K562 (cell line): ENCODE measurements around the gene GAB2. TPM values are rescaled to one million over a fixed set of nuclear protein-coding genes. Genes with fewer than 3 reads are reported as not detected.

ENCODE experiments used
- CCAR2 ChIP-seq: fragments of 200-400 bp; formaldehyde crosslinking; IDR thresholded peaks from 2 replicates; pipeline ENCODE4 v1.6.1; 2017; ENCODE audit warnings: mild to moderate bottlenecking, low read depth, low read length
- CCNT2 ChIP-seq: IDR thresholded peaks from 2 replicates; pipeline ENCODE4 v1.6.1; 2011; ENCODE audit warnings: borderline replicate concordance, low read depth, mild to moderate bottlenecking, moderate library complexity, mixed read lengths, low read length; ENCODE audit not compliant: insufficient read length; ENCODE audit errors: extremely low read depth
- CREB1 ChIP-seq, 2 experiments: sonication (generic) in 1 of 2; formaldehyde crosslinking in 1 of 2; IDR thresholded peaks; 2 replicates each; pipeline versions ENCODE4 v1.6.1 to v1.8.0; 2012 to 2022; ENCODE audit warnings: inconsistent platforms in 1 of 2, mild to moderate bottlenecking in 1 of 2, missing genetic modification reagents in 1 of 2, moderate library complexity in 1 of 2
- CSDE1 ChIP-seq, 2 experiments: fragments of 450-650 bp; IDR thresholded peaks; 2 replicates each; pipeline ENCODE4 v1.6.1; 2016; ENCODE audit warnings: mild to moderate bottlenecking in 1 of 2
- GABPB2 ChIP-seq: fragments of 250-450 bp; sonication (Bioruptor Pico); conservative IDR thresholded peaks from 2 replicates; pipeline ENCODE4 v1.5.1; 2021; ENCODE audit warnings: mild to moderate bottlenecking
- GATA2 ChIP-seq: sonication (generic); formaldehyde crosslinking; IDR thresholded peaks from 2 replicates; pipeline ENCODE4 v1.4.0; 2020; ENCODE audit warnings: mild to moderate bottlenecking, missing genetic modification reagents
- HDAC2 ChIP-seq: fragments of 450-650 bp; IDR thresholded peaks from 2 replicates; pipeline ENCODE4 v1.6.1; 2016; ENCODE audit warnings: mild to moderate bottlenecking
- LARP7 ChIP-seq: fragments of 450-650 bp; IDR thresholded peaks from 2 replicates; pipeline ENCODE4 v1.6.1; 2016
- MTA2 ChIP-seq: fragments of 450-650 bp; IDR thresholded peaks from 2 replicates; pipeline ENCODE4 v1.6.1; 2016; ENCODE audit warnings: low read depth
- PHTF2 ChIP-seq: fragments of 250-450 bp; sonication (Bioruptor Pico); IDR thresholded peaks from 2 replicates; pipeline ENCODE4 v1.5.0; 2021; ENCODE audit warnings: mild to moderate bottlenecking
- PURB ChIP-seq: sonication (generic); formaldehyde crosslinking; IDR thresholded peaks from 2 replicates; pipeline ENCODE4 v1.9.0; 2021; ENCODE audit warnings: low read depth, mild to moderate bottlenecking, missing genetic modification reagents
- SRSF3 ChIP-seq: fragments of 200-400 bp; formaldehyde crosslinking; IDR thresholded peaks from 2 replicates; pipeline ENCODE4 v1.6.1; 2016; ENCODE audit warnings: mild to moderate bottlenecking, low read length, moderate library complexity; ENCODE audit not compliant: insufficient read depth
- TFAM ChIP-seq: fragments of 250-450 bp; sonication (Bioruptor Pico); conservative IDR thresholded peaks from 2 replicates; pipeline ENCODE4 v1.5.0; 2021; ENCODE audit warnings: mild to moderate bottlenecking, moderate library complexity
- ZFP36 ChIP-seq: fragments of 150-350 bp; IDR thresholded peaks from 2 replicates; pipeline ENCODE4 v1.6.1; 2018; ENCODE audit warnings: low read length, low read depth; ENCODE audit not compliant: partially characterized antibody
- ZNF184 ChIP-seq: sonication (generic); formaldehyde crosslinking; IDR thresholded peaks from 2 replicates; pipeline ENCODE4 v1.5.0; 2020; ENCODE audit warnings: missing genetic modification reagents
- ZNF224 ChIP-seq: sonication (generic); formaldehyde crosslinking; IDR thresholded peaks from 2 replicates; pipeline ENCODE4 v1.8.0; 2022; ENCODE audit warnings: mild to moderate bottlenecking, missing genetic modification reagents
- ZNF282 ChIP-seq: sonication (generic); formaldehyde crosslinking; IDR thresholded peaks from 2 replicates; pipeline ENCODE4 v1.8.1; 2023; ENCODE audit warnings: missing genetic modification reagents
- ZNF785 ChIP-seq: fragments of 250-450 bp; sonication (Bioruptor Pico); IDR thresholded peaks from 2 replicates; pipeline ENCODE4 v1.4.0; 2020; ENCODE audit warnings: mild to moderate bottlenecking
- polyA plus RNA-seq, 8 experiments: library from polyadenylated mRNA; depleted of rRNA in 4 of 8; stranded (reverse) in 5 of 8; unstranded in 3 of 8; fragments of >200 nt; fragmentation: Nextera tagmentation in 2 of 8; fragmentation: Illumina TruSeq in 1 of 8; extraction: Ambion mirVana in 2 of 8; extraction: Trizol in 1 of 8; gene quantifications; 2 replicates each; pipeline versions ENCODE4 v1.2.1 to v1.2.3, GENCODE V29; 2011 to 2014; ENCODE audit warnings: inconsistent platforms in 1 of 8, missing spikeins in 1 of 8
- total RNA-seq, 7 experiments: library from RNA; depleted of rRNA in 6 of 7; stranded (reverse); fragments of >200 nt in 6 of 7; fragmentation: Illumina TruSeq in 2 of 7; extraction: Trizol in 2 of 7; gene quantifications; 2 replicates each; pipeline versions ENCODE4 v1.2.1 to v1.2.3, GENCODE V29; 2011 to 2021; ENCODE audit warnings: low replicate concordance in 1 of 7
- TF ChIP-seq, protein P1 (sequence below): sonication (generic); formaldehyde crosslinking; IDR thresholded peaks from 2 replicates; pipeline ENCODE4 v1.9.0; 2022; ENCODE audit warnings: mild to moderate bottlenecking, missing genetic modification reagents
- TF ChIP-seq, protein P2 (sequence below), 3 experiments: IDR thresholded peaks in 2 of 3; conservative IDR thresholded peaks in 1 of 3; 2 replicates each; pipeline ENCODE4 v1.5.1; 2011 to 2012; ENCODE audit warnings: low read length in 3 of 3, mild to moderate bottlenecking in 3 of 3, control low read depth in 2 of 3, improper control_type of control experiment in 1 of 3, inconsistent platforms in 1 of 3, low read depth in 1 of 3, mixed read lengths in 1 of 3, moderate library complexity in 1 of 3; ENCODE audit not compliant: insufficient read depth in 2 of 3
- TF ChIP-seq, protein P3 (sequence below): fragments of 250-450 bp; sonication (Bioruptor Pico); IDR thresholded peaks from 2 replicates; pipeline ENCODE4 v1.4.0; 2020; ENCODE audit warnings: mild to moderate bottlenecking, moderate library complexity
- TF ChIP-seq, protein P4 (sequence below): fragments of 250-450 bp; sonication (Bioruptor Pico); IDR thresholded peaks from 2 replicates; pipeline ENCODE4 v1.8.0; 2022; ENCODE audit warnings: inconsistent platforms, mild to moderate bottlenecking, moderate library complexity, borderline replicate concordance

GAB2 gene
- total and polyA plus RNA-seq, 9 of the 15 experiments (the other 6 are each of a cell fraction or from before 2014, with no cell fraction given) = 2.3 to 35.2 (median 16.1) TPM

DNA sequence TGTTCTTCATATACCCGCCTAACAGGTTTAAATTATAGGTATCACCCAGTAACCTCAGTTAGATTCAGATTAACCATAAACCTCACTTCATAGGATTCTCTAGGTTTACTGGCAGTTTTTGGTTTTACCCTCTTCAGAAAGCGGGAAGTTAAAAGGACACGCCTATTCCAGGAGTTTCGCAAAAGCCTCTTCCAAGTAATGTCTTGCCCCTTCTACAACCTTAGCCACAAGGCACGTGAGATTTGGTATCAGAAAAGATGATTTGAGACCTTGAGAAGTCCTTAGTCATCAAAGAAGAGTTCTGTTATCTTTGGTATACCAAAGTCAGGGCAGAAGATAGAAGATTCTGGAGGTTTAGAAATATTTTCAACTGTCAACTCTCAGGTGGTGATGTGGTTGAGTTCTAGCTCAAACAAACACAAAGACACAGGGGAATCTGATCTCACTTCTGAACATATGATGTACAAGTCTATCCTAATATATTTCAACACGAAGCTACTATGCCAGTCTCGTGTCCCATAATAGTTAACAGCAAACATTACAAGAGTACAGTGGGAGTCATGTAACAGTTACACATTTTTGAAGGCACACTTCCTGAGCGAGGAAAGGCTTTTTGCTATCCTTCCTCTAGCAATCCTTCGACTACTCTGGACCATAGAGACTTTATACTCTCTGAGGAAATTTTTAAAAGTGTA lies 125.4 kb downstream of the GAB2 start (continued):
- TF ChIP-seq TFAM (CRISPR knock-in tag) (no peak), PURB (CRISPR knock-in tag) (no peak), HDAC2 (peak; percentile 93), CCNT2 (peak; percentile 93), SRSF3 (no peak), CSDE1 (IDR thresholded peaks at IDR 0.05) (no peak), GABPB2 (CRISPR knock-in tag) (no peak), ZNF282 (no peak), ZNF785 (CRISPR knock-in tag) (no peak), ZFP36 (no peak), LARP7 (no peak), GATA2 (no peak), ZNF224 (CRISPR knock-in tag) (no peak), PHTF2 (no peak), CREB1 (IDR thresholded peaks at IDR 0.05) (no peak; the same call in 1 of the 2 replicates), CREB1 (CRISPR knock-in tag; IDR thresholded peaks at IDR 0.05) (no peak; the same call in 1 of the 2 replicates), ZNF184 (CRISPR knock-in tag) (no peak), CCAR2 (no peak), MTA2 (peak; percentile 34; the same call in 1 of the 2 replicates)
- TF ChIP-seq, protein P1, sequence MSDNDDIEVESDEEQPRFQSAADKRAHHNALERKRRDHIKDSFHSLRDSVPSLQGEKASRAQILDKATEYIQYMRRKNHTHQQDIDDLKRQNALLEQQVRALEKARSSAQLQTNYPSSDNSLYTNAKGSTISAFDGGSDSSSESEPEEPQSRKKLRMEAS = no peak; the same call in 1 of the 2 replicates
- TF ChIP-seq, protein P2, sequence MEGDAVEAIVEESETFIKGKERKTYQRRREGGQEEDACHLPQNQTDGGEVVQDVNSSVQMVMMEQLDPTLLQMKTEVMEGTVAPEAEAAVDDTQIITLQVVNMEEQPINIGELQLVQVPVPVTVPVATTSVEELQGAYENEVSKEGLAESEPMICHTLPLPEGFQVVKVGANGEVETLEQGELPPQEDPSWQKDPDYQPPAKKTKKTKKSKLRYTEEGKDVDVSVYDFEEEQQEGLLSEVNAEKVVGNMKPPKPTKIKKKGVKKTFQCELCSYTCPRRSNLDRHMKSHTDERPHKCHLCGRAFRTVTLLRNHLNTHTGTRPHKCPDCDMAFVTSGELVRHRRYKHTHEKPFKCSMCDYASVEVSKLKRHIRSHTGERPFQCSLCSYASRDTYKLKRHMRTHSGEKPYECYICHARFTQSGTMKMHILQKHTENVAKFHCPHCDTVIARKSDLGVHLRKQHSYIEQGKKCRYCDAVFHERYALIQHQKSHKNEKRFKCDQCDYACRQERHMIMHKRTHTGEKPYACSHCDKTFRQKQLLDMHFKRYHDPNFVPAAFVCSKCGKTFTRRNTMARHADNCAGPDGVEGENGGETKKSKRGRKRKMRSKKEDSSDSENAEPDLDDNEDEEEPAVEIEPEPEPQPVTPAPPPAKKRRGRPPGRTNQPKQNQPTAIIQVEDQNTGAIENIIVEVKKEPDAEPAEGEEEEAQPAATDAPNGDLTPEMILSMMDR (IDR thresholded peaks at IDR 0.05 in 2 of 3, conservative IDR thresholded peaks at IDR 0.05 in 1 of 3; ENCODE audit: insufficient read depth in 2 of 3, low read depth in 1 of 3, low read length in 3 of 3) = no peak
- TF ChIP-seq, protein P3, sequence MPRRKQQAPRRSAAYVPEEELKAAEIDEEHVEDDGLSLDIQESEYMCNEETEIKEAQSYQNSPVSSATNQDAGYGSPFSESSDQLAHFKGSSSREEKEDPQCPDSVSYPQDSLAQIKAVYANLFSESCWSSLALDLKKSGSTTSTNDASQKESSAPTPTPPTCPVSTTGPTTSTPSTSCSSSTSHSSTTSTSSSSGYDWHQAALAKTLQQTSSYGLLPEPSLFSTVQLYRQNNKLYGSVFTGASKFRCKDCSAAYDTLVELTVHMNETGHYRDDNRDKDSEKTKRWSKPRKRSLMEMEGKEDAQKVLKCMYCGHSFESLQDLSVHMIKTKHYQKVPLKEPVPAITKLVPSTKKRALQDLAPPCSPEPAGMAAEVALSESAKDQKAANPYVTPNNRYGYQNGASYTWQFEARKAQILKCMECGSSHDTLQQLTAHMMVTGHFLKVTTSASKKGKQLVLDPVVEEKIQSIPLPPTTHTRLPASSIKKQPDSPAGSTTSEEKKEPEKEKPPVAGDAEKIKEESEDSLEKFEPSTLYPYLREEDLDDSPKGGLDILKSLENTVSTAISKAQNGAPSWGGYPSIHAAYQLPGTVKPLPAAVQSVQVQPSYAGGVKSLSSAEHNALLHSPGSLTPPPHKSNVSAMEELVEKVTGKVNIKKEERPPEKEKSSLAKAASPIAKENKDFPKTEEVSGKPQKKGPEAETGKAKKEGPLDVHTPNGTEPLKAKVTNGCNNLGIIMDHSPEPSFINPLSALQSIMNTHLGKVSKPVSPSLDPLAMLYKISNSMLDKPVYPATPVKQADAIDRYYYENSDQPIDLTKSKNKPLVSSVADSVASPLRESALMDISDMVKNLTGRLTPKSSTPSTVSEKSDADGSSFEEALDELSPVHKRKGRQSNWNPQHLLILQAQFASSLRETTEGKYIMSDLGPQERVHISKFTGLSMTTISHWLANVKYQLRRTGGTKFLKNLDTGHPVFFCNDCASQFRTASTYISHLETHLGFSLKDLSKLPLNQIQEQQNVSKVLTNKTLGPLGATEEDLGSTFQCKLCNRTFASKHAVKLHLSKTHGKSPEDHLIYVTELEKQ (CRISPR knock-in tag) = 0 out of 2 replicates have a peak, but pooled peaks have one; percentile 9
- TF ChIP-seq, protein P4, sequence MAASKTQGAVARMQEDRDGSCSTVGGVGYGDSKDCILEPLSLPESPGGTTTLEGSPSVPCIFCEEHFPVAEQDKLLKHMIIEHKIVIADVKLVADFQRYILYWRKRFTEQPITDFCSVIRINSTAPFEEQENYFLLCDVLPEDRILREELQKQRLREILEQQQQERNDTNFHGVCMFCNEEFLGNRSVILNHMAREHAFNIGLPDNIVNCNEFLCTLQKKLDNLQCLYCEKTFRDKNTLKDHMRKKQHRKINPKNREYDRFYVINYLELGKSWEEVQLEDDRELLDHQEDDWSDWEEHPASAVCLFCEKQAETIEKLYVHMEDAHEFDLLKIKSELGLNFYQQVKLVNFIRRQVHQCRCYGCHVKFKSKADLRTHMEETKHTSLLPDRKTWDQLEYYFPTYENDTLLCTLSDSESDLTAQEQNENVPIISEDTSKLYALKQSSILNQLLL (CRISPR knock-in tag) = no peak
